Left hindlimb (tissue), 1 donor: Measurements from ENCODE around the gene TCF19.
A peak's percentile ranks its signal among the peaks of the same experiment; 100 is the strongest.
"Not testable (repeated sequence)": the region's sequence is repeated elsewhere in the genome, so short reads cannot be mapped to it uniquely, and the experiment has no call there.

Experiments
- DNase-seq: peaks from one replicate; pipeline ENCODE4 v3.0.0-alpha.2; 2018

Gene TCF19

GRCh38 chr6:31186052-31186734 is 27.8 kb downstream of the TCF19 start:
- DNase-seq, result no peak

- no peak for DNase-seq
These were observed 29.4 kb downstream of the TCF19 start for GRCh38 chr6:31187780-31188194.

- DNase-seq, result not testable (repeated sequence)
These were observed 30.8 kb downstream of the TCF19 start for GRCh38 chr6:31189223-31189622.

GRCh38 chr6:31190488-31190887 is 32.1 kb downstream of the TCF19 start:
- DNase-seq, result no peak

- DNase-seq, result peak; percentile 67
These were observed 34.2 kb downstream of the TCF19 start for GRCh38 chr6:31192431-31193105.

- no peak for DNase-seq
These were observed 34.8 kb downstream of the TCF19 start for GRCh38 chr6:31193206-31193605.

- DNase-seq, result no peak
These were observed 35.9 kb downstream of the TCF19 start for GRCh38 chr6:31194061-31194834.

GRCh38 chr6:31195308-31195979 is 37.1 kb downstream of the TCF19 start:
- not testable (repeated sequence) for DNase-seq

- not testable (repeated sequence) for DNase-seq
These were observed 38.0 kb downstream of the TCF19 start for GRCh38 chr6:31196251-31197022.

- peak; percentile 88 for DNase-seq
These were observed 39.3 kb downstream of the TCF19 start for GRCh38 chr6:31197559-31198305.

GRCh38 chr6:31199105-31199452 is 40.7 kb downstream of the TCF19 start:
- DNase-seq, result not testable (repeated sequence)

- no peak for DNase-seq
These were observed 44.1 kb downstream of the TCF19 start for GRCh38 chr6:31202259-31203166.

GRCh38 chr6:31203345-31203979 is 45.1 kb downstream of the TCF19 start:
- DNase-seq, result no peak

- no peak for DNase-seq
These were observed 46.4 kb downstream of the TCF19 start for GRCh38 chr6:31204751-31205145.

- DNase-seq, result no peak
These were observed 47.2 kb downstream of the TCF19 start for GRCh38 chr6:31205638-31206037.

GRCh38 chr6:31208506-31208905 is 50.1 kb downstream of the TCF19 start:
- no peak for DNase-seq

GRCh38 chr6:31209137-31209536 is 50.7 kb downstream of the TCF19 start:
- no peak for DNase-seq

GRCh38 chr6:31210123-31210522 is 51.7 kb downstream of the TCF19 start:
- no peak for DNase-seq

GRCh38 chr6:31210741-31211532 is 52.5 kb downstream of the TCF19 start:
- no peak for DNase-seq
